Head of caudate nucleus (tissue), 42 donors: ENCODE measurements around the gene SGMS1.
"Not testable (repeated sequence)": the region's sequence is repeated elsewhere in the genome, so short reads cannot be mapped to it uniquely, and the experiment has no call there.

Experiments
- DNase-seq, 42 donors: peaks; one replicate each; pipeline versions ENCODE4 v3.0.0 to v3.0.0-alpha.2; 2020 to 2021; ENCODE audit warnings: mixed read lengths in 7 of 42
- intact Hi-C: fragments of 100-400 bp; cut with DNase I; formaldehyde crosslinking; loops from one replicate; pipeline ENCODE4 v1.15.0; 2022

SGMS1 gene

DNA sequence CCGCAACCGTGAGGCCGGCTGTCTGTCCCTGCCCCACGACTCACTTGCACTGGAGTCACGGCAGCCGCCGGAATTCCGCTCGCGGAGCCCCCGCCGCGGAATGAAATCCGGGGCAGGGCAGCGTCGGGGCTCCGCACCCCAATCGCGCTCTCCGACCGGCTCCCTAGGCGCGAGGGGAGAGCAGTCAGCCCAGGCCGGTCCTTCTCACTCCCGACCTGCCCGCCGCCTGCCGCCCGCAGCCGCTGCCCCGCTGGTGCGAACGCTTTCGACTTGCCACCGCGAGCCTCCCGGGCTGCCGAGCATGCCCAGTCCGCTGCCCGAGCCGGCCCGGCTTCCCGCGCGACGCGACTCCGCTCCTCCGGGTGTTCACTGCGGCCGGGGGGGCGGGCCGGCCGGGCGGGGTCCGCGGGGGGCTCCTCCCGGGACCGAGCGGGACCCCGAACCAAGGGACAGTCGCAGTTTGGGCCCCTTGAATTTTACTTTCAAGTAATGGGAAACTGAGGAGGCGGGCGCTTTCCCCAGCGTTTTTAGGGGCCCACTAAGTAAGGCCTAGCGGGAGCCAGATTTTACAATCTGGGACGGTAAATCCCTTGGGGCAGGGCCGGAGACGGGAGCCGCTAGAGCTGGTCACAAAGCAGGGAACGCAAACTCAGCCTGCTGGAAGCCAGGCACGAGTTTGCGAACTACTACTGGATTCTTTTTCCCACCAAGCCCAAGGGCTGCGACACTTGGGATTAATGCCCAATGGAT lies at the start of gene SGMS1:
Gene SGMS1 (minus strand): TSS at position 294 of the 750 bp plus-strand sequence. CDS start 279,842 bp downstream, outside the sequence.
- intact Hi-C loops, result loop anchor here (1.0 to 5.0 kb wide), 4 partner anchors 48 to 203 kb away; no protein-coding TSS in a partner anchor
- peak; percentile 34 to 94 (median 86) for DNase-seq

DNA sequence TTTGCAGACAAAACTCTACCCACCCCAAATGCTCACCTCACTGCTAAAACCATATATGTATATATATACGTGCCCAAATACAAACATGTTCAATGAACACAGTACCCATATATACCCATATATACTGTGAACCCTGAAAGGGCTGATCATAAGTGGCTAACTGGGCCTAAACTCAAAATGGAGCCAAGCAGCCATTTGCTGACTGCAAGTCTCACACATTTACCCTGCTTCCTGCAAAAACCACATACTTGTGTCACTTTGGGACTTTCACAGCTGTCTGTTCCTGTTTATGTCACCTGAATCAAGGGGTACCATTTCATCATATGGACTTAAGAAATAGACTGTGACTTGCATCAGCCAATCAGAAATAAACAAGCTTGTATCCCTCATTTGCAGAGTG lies 48.4 kb upstream of the SGMS1 start:
- intact Hi-C loops, DNase-seq: not testable (repeated sequence)

DNA sequence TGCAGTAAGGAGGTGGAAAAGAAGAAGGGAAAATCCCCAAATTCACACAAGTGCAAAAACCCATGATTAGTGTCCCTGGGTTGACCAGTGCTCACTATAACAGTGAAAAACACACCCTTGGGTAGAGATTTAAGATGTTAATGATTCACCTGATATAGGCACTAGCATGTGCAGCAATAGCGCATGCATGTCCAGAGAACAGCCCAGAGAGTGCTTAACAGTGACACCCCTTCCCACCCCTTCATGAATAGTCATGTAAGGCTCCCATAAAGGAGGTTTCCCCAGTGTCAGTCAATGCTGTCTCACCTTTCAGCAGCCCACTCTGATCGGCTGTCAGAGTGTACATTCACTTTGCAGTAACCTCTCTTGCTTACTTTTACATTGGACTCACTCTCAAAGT lies 47.9 kb upstream of the SGMS1 start:
- intact Hi-C loops, DNase-seq: not testable (repeated sequence)

DNA sequence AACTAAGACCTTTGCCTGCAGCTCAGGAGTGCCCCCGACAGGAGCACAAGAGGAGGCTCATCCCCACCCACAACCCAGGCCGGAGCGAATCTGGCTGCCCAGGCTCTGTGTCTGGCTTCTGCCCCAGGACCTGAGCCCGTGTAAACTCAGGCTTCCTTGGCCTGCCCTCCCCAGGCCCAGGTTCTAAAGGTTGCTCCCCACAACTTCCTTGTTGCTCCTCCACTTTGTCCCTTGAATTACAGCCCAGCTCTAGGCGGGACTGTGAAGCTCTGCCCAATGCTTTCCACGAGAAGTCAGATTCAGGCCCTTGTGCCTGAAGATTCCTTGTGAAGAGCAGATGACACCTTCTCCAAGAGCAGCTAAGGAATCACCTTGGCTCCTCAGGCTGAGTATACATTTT lies 46.2 kb upstream of the SGMS1 start:
- DNase-seq, intact Hi-C loops: not testable (repeated sequence)

DNA sequence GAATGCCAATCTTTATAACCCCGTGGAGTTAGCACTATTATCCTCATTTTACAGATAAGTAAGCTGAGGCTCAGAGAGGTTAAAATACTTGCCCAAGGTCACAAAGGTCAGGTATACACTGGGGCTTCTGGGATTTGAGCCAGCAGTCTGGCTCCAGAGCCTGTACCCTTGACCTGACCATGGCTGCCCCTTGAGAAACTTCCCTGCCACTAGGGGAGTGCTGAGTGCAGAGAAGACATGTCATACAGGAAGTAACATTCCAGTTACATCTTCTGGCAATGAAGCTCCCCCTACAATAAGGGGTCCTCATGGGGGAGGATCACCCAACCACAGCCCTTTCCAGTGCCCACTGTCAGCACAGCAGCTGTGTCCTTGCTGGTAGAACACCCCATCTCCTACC lies 43.6 kb upstream of the SGMS1 start:
- intact Hi-C loops, DNase-seq: not testable (repeated sequence)

DNA sequence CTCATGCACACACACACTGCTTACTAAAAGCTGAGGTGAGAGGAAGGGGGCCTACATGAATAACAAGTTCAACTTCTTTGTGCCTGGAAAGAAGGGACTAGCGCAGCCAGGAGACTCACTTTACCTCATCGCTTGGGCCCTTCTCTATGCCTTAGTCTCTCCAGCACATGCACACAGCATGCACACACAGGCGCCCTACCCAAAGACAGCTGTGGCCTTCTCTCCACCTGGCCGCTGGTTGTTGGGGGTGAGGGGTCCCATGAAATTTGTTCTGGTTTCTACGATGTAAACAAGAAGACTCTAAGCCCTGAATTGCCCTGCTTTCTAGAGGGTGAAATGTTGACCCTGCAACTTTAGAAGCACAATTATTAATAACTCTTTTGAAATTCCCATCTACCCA lies 38.7 kb upstream of the SGMS1 start:
- intact Hi-C loops, DNase-seq: not testable (repeated sequence)

DNA sequence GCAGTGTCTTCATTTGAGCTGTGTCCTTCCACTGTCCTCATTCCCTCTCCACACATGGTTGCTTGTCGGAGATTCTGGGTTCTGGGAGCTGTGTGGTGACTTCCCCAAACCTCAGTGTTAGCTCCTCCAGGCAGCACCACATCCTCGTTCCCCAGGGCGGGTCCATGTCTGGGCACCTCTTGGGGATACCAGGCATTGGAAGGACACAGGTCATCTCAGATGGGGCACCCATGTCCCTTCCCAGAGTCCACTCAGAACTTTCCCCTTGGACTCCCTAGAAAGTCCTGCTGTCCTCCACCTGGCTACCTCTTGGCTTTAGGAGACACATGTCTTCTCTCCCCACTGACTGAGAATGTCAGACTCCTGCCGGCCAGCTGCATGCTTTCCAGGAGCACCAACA lies 37.8 kb upstream of the SGMS1 start:
- DNase-seq, intact Hi-C loops: not testable (repeated sequence)

DNA sequence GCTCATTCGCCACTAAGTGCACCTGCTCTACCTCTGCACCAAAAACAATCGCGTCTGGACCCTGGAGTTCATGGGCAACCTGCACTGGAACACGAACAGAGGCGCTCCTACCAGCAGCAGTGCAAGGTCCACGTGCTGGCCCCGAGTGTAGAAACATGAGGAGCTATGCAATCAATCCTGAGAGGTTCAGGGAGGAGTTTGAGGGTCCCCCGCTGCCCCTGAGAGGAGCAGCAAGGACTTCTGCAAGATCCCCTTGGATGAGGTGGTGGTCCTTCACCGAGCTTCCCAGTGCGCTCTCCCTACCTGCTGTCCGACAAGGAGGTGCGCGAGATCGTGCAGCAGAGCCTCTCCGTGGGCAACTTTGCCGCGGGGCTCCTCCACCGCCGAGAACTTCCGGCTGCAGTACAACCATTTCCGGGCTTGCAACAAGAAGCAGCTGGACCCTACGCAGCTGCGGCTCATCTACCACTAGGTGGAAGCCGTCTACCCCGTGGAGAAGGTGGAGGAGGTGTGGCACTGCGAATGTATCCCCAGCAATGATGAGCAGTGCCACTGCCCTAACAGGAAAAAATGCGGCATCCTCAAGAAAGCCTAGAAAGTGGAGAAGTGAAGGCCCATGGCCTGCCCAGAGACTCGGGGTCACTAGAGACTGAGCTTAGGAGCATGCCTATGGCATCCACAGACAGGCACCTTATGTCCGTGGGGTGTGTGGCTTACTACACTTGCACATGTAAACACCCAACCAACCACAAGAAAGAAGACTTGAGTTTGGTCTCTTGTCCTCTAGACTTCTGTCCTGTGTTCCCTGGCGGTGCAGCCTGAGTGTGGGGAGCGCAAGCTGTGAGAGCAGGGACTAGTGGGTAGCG lies 36.3 kb upstream of the SGMS1 start:
- intact Hi-C loops, result not testable (repeated sequence)
- peak in 12 of 42 donors; percentile 10 to 57 (median 22) for DNase-seq

DNA sequence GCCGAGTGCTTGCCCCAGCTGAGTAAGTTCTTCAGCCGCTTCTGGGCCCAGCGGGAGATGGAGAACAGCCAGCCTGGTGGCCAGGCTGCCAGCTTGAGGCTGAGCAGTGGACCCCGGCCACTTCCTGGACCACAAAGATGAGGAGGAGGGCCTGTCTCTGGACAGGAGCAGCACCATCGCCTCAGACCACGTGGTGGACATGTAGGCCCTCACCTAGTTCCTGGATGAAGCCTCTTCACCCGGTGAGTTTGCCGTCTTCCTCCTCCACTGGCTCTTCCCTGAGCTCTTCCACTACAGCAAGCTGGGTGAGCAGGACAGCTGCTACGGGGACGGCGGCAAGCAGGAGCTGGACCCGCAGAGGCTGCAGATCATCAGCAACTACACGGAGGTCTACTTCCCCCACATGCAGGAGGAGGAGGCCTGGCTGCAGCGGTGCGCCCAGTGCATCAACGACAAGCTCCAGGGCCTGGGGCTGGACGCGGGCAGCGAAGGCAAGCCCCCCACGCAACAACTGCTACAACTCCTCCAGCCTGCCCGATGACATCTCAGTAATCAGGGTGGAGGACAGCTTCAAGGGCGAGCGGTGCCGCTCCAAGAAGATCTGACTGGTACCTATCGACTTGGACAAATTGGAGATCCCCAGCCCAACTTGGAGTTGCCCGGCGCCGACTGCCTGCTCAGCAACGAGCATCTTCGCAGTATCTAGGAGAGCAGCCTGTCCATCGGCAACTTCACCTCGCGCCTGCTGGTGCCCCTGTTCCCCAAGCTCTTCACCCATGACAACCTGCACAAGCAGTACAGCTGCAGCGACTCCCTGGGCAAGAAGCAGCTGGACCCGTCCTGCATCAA lies 35.5 kb upstream of the SGMS1 start:
- intact Hi-C loops, DNase-seq: not testable (repeated sequence)

DNA sequence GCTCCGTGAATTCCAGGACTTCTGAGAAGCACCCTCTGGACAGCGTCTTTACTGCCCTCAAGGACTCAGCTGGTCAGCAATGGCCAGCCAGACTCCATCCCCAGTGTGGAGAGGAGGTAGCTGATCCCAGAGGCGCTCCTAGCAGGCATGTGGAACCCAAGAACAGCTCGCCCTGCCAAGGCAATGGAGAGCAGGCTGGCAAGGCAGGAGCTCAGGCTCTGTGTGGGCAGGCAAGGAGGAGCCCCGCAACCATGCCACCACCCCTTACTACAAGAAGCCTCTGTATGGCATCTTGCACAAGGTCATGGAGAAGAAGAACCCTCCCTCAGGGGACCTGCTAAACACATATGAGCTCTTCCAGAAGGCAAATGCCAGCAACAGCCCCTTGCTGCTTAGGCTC lies 34.4 kb upstream of the SGMS1 start:
- intact Hi-C loops, result no loop called here
- DNase-seq, result no peak

DNA sequence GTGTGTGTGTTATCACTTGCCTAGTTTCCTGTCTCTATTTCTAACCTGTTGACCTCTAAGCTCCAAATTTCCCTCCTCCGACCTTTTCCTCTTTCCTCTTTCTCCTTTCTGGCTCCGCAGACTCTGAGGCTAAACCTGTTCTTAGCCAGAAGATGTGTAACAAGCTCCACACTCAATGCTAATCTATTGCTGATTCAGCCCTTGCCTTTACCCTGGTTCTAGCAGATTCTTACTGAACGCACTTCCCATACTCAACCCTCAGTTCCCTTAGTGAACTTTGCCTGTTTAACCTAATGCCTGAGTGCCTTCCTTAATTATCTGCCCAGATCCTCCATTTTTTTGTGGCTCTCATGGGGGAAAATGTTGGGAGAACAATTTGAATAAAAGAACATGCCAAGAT lies 30.0 kb upstream of the SGMS1 start:
- DNase-seq, result no peak
- intact Hi-C loops, result no loop called here

DNA sequence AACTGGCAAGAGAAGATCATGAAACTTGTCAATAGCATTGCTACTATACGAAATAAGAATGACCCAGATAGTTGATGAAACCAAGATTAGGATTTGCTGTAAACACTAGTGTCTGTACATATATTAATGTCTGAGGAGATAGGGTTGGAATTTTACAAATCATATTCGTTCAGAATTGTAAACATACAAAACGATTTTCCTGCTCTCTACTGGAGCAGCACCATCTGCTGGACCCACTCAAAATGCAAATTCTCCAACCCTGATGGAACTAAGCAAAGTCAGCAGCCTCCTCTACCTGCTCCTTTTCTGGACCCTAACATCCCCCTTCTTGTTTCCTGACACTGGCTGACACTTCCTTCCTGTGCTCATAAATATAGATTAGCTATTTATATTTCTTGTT lies 29.4 kb upstream of the SGMS1 start:
- intact Hi-C loops, result no loop called here
- peak in 33 of 42 donors; percentile 9 to 77 (median 46) for DNase-seq

DNA sequence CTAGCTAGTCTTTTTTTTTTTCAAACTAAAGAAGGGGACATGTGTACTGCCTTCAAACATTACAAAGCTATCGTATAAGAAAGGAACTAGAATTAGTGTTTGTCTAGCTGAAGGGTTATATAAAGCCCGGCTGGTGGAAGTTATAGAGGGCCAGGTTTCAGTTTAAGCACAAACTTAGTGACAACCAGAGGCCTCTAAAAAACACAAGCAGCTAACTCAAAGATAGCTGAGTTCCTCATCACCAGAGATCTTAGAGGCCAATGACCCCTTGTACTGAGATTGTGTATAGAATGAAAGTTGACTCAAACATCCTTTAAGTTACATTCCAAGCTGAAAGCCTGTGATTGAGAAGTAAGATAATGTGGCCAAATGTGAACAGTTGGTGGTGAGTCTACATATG lies 28.1 kb upstream of the SGMS1 start:
- no peak for DNase-seq
- intact Hi-C loops, result no loop called here

DNA sequence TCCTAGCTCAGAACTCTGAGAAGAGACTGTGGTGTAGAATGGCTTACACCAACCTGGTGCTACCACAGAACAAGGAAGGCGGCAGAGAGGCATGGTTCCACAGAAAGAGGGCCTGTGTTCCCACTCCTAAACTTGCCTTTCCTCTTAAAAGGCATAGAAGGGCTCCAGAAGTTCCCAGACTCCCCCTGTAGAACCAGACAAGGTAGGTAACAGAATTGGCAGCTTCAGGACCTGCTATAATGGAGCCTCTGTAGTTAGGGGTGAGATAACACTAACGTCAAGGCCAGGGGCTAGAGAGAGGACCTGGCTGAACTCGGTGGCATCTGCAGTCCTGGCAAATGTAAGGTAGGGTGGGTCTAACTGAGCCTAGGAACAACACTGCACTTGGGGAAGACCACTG lies 26.7 kb upstream of the SGMS1 start:
- no peak for DNase-seq
- intact Hi-C loops, result no loop called here

DNA sequence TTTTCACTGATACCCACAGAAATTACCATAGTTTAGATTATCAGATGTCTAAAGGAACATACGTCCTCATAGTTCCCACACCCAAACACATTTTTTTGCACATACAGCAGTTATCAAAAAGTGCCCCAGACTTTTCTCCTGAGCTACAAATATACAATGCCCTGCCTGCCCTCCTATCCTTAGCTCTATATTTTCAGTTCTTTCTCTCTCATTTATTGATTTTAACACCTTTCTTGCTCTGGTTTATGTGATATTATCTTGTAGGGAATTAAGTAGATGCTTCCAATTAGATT lies 25.1 kb upstream of the SGMS1 start:
- DNase-seq, result no peak
- intact Hi-C loops, result no loop called here

DNA sequence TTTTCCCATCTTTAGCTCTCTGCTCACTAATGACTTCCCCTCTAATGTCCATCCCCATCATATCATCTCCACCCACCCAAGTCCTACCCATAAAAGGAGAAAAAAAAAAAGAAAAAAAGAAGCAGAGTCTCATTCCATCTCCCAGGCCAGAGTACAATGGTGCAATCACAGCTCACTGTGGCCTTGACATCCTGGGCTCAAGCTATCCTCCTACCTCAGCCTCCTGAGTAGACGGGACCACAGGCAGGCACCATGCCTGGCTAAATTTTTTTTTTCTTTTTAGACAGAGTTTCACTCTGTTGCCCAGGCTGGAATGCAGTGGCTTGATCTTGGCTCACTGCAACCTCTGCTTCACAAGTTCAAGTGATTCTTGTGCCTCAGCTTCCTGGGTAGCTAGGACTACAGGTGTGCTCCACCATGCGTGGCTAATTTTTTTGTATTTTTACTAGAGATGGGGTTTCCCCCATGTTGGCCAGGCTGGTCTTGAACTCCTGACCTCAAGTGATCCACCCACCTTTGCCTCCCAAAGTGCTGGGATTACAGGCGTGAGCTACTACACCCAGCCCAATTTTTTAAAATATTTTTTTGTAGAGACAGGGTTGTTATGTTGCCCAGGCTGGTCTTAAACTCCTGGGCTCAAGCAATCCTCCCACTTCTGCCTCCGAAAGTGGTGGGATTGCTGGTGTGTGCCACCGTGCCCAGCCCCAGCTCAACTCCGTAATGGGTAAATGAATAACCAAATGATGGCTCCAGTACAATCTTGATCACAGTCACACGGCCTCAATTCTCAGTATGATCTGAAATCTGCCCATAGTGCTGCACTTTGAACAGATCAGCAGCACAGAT lies 24.6 kb upstream of the SGMS1 start:
- intact Hi-C loops, result no loop called here
- DNase-seq, result no peak

DNA sequence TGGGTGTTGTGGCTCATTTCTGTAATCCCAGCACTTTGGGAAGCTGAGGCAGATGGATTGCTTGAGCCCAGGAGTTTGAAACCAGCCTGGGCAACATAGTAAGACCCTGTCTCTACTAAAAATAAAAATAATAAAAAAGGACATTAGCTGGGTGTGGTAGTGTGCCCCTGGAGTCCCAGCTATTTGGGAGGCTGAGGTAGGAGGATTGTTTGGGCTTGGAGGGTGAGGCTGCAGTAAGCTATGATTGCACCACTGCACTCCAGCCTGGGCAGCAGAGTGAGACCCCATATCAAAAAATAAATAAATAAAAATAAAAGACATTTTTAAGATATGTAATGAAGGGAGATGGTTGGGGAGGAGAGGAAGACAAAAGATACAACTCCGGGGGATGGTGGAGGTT lies 23.6 kb upstream of the SGMS1 start:
- intact Hi-C loops, DNase-seq: not testable (repeated sequence)

DNA sequence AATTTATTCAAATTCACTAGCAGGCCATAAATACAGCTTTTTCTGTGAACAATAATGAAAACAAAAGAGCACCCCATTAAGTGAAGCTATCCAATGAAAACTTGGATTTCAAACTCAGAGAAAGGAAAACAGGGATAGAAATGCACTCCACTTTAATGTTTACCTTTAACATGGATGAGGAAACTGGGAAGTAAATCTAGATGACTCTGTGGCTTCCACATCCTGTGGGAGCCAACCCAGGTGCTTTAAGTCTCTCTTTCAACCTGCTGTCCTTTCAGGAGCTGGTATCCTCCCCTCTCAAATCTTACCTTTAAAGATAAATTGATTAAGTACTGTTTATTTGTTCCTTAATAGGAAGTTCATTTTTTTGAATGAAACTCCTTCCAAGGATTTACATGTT lies 21.5 kb upstream of the SGMS1 start:
- no peak for DNase-seq
- intact Hi-C loops, result no loop called here

DNA sequence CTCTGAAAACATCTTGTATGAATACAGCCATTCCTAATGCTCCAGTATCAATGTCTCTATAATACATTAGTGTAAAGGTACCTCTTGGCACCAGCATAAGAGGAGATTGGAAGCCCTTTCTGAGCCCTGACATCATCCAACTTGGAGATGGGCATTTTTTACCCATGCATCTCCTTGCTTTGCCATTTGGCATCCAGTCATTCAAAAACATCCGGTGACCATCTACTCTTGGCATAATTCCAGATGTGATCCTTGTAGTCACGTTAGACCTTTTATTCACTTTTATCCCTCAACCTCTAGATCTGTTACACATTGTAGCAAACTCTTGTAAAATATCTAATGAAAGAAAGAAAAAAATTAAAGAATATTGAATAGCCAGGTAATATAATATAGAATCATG lies 17.9 kb upstream of the SGMS1 start:
- intact Hi-C loops, result no loop called here
- DNase-seq, result no peak
